RWPE1 (cell line): ENCODE data around the gene FTHL17.

ENCODE experiments used
- CTCF ChIA-PET: fragments of 350-600 bp; sonication (Branson Sonifier 250); formaldehyde crosslinking; extraction: SDS; loops from one replicate; lab custom pipeline; 2021; lab: Yijun Ruan, JAX
- POLR2A ChIA-PET: fragments of 400-600 bp; formaldehyde crosslinking; extraction: SDS; loops from one replicate; lab custom pipeline; 2020; ENCODE audit warnings: antibody characterized with exemption; ENCODE audit not compliant: low non-redundant PET; lab: Yijun Ruan, JAX
- DNase-seq: peaks from one replicate; pipeline ENCODE4 v3.0.0; 2012; ENCODE audit warnings: low spot score
- H3K27ac ChIP-seq: fragments of 450-650 bp; 2 replicates; pipeline ENCODE4 v1.5.1; 2017
- TF ChIP-seq, protein P1 (sequence below): fragments of 450-650 bp; conservative IDR thresholded peaks from 2 replicates; pipeline ENCODE4 v1.5.1; 2017; ENCODE audit warnings: low read depth, mild to moderate bottlenecking

Gene FTHL17

GRCh38 chrX:31027351-31027750 is 44.5 kb downstream of the FTHL17 start:
- CTCF ChIA-PET: no interaction called here

GRCh38 chrX:31024866-31025265 is 47.0 kb downstream of the FTHL17 start:
- H3K27ac ChIP-seq: no peak overlapping the region
- CTCF ChIA-PET: no interaction called here
- TF ChIP-seq, protein P1, sequence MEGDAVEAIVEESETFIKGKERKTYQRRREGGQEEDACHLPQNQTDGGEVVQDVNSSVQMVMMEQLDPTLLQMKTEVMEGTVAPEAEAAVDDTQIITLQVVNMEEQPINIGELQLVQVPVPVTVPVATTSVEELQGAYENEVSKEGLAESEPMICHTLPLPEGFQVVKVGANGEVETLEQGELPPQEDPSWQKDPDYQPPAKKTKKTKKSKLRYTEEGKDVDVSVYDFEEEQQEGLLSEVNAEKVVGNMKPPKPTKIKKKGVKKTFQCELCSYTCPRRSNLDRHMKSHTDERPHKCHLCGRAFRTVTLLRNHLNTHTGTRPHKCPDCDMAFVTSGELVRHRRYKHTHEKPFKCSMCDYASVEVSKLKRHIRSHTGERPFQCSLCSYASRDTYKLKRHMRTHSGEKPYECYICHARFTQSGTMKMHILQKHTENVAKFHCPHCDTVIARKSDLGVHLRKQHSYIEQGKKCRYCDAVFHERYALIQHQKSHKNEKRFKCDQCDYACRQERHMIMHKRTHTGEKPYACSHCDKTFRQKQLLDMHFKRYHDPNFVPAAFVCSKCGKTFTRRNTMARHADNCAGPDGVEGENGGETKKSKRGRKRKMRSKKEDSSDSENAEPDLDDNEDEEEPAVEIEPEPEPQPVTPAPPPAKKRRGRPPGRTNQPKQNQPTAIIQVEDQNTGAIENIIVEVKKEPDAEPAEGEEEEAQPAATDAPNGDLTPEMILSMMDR: no peak
- DNase-seq: no peak
- POLR2A ChIA-PET: no interaction called here

More at GRCh38 chrX:31027351-31027750, 44.5 kb downstream of the FTHL17 start:
- TF ChIP-seq, protein P1: no peak
- DNase-seq: no peak
- POLR2A ChIA-PET: no interaction called here
- H3K27ac ChIP-seq: no peak overlapping the region

- CTCF ChIA-PET: no interaction called here
- POLR2A ChIA-PET: no interaction called here
- TF ChIP-seq, protein P1: no peak
- H3K27ac ChIP-seq: no peak overlapping the region
- DNase-seq: no peak
Measured at GRCh38 chrX:31021537-31021936, 50.3 kb downstream of the FTHL17 start.
